ENCODE data around the gene KLHL29. TPM values are rescaled to one million over a fixed set of nuclear protein-coding genes. Genes with fewer than 3 reads are reported as not detected.
A peak's percentile ranks its signal among the peaks of the same experiment; 100 is the strongest.

The KLHL29 gene
- total RNA-seq, 2 experiments from 2014 or later = 0.88 to 0.99 TPM

DNA sequence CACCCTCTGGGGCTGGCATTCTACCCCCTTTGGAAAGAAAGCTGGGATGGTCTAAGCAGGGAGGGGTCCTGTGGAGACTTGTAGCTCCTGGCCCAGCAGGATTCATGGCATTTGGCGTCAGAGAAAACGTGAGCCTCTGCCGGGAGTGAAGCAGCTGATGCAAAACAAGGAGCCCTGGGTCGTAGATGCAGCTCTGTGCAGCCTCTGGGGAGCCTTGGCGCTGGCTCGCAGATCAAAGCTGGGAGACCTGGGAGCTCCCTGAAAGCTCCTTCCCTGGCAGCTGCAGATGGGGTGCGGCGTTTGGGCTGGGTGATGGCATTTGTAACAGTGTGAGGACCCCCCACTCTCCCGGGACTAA, 148.3 kb downstream of the KLHL29 start:
- H3K27ac Mint-ChIP-seq = no peak overlapping the region

DNA sequence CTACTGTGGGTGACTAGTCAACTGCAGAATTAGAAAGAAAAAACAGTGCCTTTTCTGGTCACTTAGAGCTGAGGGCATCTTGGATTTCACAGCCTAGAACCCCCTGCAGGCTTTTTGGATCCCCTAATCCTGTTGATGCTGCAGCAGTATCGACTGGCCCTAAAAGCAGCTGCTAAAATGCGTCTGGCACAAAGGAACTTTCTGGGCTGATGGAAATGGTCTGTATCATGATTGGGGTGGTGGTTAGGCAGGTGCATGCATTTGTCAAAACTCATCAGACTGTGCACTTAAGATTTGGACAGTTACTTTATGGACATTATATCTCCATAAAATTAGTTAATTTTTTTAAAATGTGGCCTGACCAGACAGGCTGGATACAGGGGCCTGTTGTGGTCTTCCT, 149.8 kb downstream of the KLHL29 start:
- ChIA-PET POLR2A (no interaction called here), CTCF (no interaction called here)
- H3K9me3 Mint-ChIP-seq = no peaks in the 10 kb centered on the region
- no peak for DNase-seq
- no peaks in the 10 kb centered on the region for H3K36me3 Mint-ChIP-seq
- H3K4me3 Mint-ChIP-seq = no peak overlapping the region
- peaks cover 30% of the 10 kb centered on the region for H3K4me1 Mint-ChIP-seq (ENCODE audit: low read depth)
- no peaks in the 10 kb centered on the region for H3K27me3 Mint-ChIP-seq
- no peak overlapping the region for H3K27ac Mint-ChIP-seq
- intact Hi-C loops (cut with micrococcal nuclease) = no loop called here

More for the DNA sequence above, 148.3 kb downstream of the KLHL29 start:
- no peak for DNase-seq
- Mint-ChIP-seq H3K4me1 (ENCODE audit: low read depth) (peaks cover 30% of the 10 kb centered on the region), H3K9me3 (no peaks in the 10 kb centered on the region), H3K4me3 (peak overlapping the region; percentile 76), H3K36me3 (no peaks in the 10 kb centered on the region), H3K27me3 (no peaks in the 10 kb centered on the region)
- ChIA-PET POLR2A (no interaction called here), CTCF (interaction anchor here (1.1 kb wide), 1 partner anchor 551 kb away, joined by 3 read pairs; the partner anchor contains the start of gene TP53I3)
- intact Hi-C loops (cut with micrococcal nuclease) = no loop called here

DNA sequence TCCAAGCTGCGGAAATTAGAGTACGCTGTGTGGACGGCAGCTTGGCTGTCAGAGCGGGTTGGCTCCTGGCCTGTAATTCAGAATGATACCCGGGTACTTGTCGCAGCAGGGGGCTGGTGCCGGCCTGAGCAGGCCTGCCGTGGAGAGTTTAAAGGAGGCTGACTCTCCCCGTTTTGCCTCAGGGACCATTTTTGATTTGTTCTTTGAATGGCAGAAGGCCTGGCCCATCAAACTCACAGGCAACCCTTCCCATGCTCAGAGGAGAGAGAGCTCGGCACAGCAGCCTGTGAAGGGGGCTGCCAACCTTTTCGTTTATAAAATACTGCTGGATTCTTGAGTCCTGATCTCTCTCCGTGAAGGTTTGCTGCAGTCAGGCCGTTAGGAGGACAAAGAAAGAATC, 151.3 kb downstream of the KLHL29 start:
- CTCF ChIA-PET = no interaction called here
- H3K27ac Mint-ChIP-seq = no peak overlapping the region
- H3K4me1 Mint-ChIP-seq (ENCODE audit: low read depth) = peaks cover 29% of the 10 kb centered on the region
- intact Hi-C loops (cut with micrococcal nuclease) = no loop called here
- POLR2A ChIA-PET = no interaction called here
- no peak overlapping the region for H3K4me3 Mint-ChIP-seq
- H3K36me3 Mint-ChIP-seq = no peaks in the 10 kb centered on the region
- no peak for DNase-seq
- H3K27me3 Mint-ChIP-seq = no peaks in the 10 kb centered on the region
- no peaks in the 10 kb centered on the region for H3K9me3 Mint-ChIP-seq

DNA sequence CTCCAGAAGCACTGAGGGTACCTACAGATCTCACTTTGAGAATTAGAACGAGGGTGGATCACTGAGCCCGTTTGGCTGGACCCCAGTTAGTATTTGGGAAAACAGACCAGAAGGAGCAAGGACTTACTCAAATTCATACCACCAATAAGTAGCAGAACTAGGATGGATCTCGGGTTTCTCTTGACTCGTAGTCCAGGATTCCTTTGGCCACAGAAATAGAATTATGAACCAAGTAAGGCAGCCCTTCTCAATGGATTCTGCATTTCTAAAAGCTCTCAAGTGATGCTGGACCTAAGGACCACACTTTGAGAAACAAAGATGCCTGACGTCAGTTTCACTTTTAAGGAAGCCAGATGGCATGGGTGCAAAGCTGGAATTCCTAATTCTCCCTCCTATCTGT, 153.0 kb downstream of the KLHL29 start:
- POLR2A ChIA-PET = no interaction called here
- no peak overlapping the region for H3K27ac Mint-ChIP-seq
- H3K36me3 Mint-ChIP-seq = no peaks in the 10 kb centered on the region
- no peak for DNase-seq
- no peaks in the 10 kb centered on the region for H3K9me3 Mint-ChIP-seq
- CTCF ChIA-PET = no interaction called here
- H3K4me1 Mint-ChIP-seq (ENCODE audit: low read depth) = peaks cover 14% of the 10 kb centered on the region
- intact Hi-C loops (cut with micrococcal nuclease) = no loop called here
- no peak overlapping the region for H3K4me3 Mint-ChIP-seq
- no peaks in the 10 kb centered on the region for H3K27me3 Mint-ChIP-seq

DNA sequence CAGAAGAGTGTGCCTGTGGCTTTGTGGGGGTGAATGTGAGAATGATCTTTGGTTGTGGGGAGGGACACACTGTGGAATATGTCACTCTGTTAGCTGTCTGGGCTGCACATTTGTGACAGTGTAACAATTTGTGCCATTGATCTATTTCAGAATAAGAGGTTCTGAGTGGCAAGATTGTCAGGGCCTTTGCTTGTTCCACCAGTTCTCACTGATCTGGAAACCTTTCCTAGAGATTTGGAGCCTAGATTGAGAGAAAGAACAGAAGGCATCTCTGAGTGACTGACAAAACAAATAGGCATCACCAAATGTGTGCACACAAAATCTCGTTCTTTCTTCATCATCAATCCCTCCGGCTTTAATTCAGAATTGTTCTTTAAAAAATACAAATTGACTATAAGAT, 153.6 kb downstream of the KLHL29 start:
- no peak overlapping the region for H3K27ac Mint-ChIP-seq
- H3K36me3 Mint-ChIP-seq = no peaks in the 10 kb centered on the region
- no peaks in the 10 kb centered on the region for H3K9me3 Mint-ChIP-seq
- peaks cover 8% of the 10 kb centered on the region for H3K4me1 Mint-ChIP-seq (ENCODE audit: low read depth)
- ChIA-PET CTCF (no interaction called here), POLR2A (no interaction called here)
- H3K4me3 Mint-ChIP-seq = no peak overlapping the region
- no peaks in the 10 kb centered on the region for H3K27me3 Mint-ChIP-seq
- DNase-seq = no peak
- intact Hi-C loops (cut with micrococcal nuclease) = no loop called here

DNA sequence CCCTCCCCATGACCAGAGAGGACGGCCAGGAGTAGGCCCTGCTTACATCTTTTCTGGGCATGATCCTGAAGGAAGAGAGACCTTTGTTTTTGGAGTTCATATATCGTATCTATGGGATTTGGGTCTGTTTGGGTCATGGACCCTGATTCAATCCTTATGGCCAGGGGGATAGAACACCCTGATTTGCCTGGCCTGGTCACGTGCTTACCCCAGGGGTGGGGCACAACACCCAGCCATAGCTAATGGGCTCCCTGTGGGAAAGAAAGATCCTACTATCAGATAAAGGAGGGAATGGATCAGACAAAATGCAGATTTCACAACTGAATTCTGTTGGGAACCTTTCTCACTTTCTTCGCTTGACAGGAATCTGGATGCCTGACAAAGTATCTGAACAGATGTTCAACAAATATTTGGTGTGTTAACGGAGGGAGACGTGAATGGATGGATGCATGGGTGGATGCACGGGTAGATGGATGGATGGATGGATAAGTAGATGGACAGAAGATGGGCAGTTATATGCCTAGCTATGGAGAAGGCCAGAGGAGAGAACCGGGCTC, 155.9 kb downstream of the KLHL29 start:
- H3K9me3 Mint-ChIP-seq = no peaks in the 10 kb centered on the region
- no peaks in the 10 kb centered on the region for H3K27me3 Mint-ChIP-seq
- H3K4me3 Mint-ChIP-seq = no peak overlapping the region
- H3K36me3 Mint-ChIP-seq = no peaks in the 10 kb centered on the region
- H3K27ac Mint-ChIP-seq = no peak overlapping the region
- ChIA-PET POLR2A (no interaction called here), CTCF (no interaction called here)
- no peak for DNase-seq
- no peaks in the 10 kb centered on the region for H3K4me1 Mint-ChIP-seq (ENCODE audit: low read depth)
- intact Hi-C loops (cut with micrococcal nuclease) = no loop called here

DNA sequence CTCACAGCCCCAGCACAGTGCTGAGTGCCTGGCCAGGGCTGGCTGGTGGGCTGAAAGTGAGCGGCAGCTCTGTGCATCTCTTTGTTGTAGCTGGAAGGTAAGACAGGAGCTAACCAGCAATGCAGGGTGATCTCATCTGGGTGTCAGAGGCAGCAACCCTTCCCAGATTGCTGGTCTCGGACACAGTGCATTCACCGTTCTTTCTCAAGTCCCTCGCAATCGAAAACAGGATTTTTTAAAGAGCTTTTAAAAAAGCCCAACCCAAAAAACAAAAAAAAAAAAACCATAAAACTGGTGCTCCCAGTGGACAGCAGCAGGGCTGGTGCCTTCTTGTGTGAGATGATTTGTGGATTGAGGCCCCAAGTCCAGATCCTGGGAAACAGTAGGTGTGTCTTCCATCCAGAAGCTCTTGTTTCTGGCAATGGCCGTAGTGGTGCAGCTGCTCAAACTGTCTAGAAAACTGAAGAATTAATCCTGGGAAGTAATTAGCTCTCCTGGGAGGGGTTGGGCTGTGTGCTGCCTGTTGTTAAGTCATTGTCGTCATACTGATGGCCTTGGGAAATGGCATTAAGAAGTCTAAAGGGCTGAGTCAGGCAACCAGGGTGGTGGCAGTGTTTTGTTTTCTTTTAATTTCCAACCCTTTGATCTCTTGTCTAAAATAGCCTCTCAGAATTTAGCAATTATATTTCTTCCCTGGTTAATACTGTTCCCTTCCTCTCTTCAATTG, 156.7 kb downstream of the KLHL29 start:
- Mint-ChIP-seq H3K9me3 (no peaks in the 10 kb centered on the region), H3K27me3 (no peaks in the 10 kb centered on the region), H3K36me3 (no peaks in the 10 kb centered on the region), H3K4me3 (no peak overlapping the region), H3K27ac (no peak overlapping the region), H3K4me1 (ENCODE audit: low read depth) (no peaks in the 10 kb centered on the region)
- CTCF ChIA-PET = no interaction called here
- intact Hi-C loops (cut with micrococcal nuclease) = no loop called here
- no peak for DNase-seq
- POLR2A ChIA-PET = no interaction called here

DNA sequence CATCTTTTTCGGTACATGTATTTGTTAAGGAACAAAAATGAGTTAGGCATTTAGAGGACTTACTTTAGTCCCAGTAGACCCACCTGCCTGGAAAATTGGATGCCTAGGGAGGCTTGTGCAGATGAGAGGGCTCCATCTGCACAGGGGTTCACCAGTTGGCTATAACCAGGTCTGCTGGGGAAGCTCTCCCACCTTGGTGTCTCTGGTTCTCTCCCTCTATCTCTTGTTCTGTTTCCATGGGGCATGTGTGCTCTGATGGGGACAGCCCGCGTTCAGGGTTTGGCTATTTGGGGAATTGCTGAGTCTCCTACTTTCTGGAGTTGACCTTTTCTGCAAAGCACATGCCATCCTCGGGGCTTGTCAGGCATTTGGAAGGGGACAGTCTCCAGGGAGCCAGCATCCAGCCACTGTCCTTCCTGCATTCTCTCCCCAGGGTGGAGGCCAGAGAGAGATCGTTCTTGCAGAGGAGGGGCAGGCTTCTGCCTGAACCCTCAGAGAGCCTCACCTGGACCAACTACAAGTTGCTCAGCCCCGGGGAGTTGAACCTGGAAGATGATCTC, 157.3 kb downstream of the KLHL29 start:
- ChIA-PET POLR2A (no interaction called here), CTCF (no interaction called here)
- Mint-ChIP-seq H3K27me3 (no peaks in the 10 kb centered on the region), H3K27ac (no peak overlapping the region), H3K9me3 (no peaks in the 10 kb centered on the region), H3K4me1 (ENCODE audit: low read depth) (no peaks in the 10 kb centered on the region), H3K4me3 (no peak overlapping the region), H3K36me3 (no peaks in the 10 kb centered on the region)
- intact Hi-C loops (cut with micrococcal nuclease) = no loop called here
- DNase-seq = no peak

DNA sequence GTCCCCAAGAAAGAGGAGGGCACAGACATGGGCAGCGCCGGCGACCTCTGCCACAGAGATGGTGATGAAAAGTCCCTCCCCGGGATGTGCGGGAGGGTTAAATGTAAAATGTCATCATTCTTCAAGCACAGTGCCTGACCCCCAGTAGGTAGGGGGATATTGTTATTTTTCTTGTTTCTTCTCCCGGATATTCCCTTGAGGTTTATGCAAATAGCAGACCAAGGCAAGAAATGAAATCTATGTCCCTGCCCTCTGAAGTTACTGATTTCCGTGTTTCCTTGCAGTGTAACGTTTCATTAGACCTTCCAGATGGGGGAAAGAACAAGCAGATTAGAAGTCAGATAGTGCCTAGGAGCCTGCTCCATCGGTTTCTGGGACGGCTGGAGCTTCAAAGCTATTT, 158.3 kb downstream of the KLHL29 start:
- Mint-ChIP-seq H3K36me3 (no peaks in the 10 kb centered on the region), H3K4me1 (ENCODE audit: low read depth) (no peaks in the 10 kb centered on the region), H3K9me3 (no peaks in the 10 kb centered on the region), H3K27me3 (no peaks in the 10 kb centered on the region), H3K27ac (no peak overlapping the region), H3K4me3 (no peak overlapping the region)
- DNase-seq = no peak
- ChIA-PET CTCF (no interaction called here), POLR2A (interaction anchor here (0.6 kb wide), 1 partner anchor 109 kb away, joined by 3 read pairs; no protein-coding TSS in a partner anchor)
- intact Hi-C loops (cut with micrococcal nuclease) = no loop called here

DNA sequence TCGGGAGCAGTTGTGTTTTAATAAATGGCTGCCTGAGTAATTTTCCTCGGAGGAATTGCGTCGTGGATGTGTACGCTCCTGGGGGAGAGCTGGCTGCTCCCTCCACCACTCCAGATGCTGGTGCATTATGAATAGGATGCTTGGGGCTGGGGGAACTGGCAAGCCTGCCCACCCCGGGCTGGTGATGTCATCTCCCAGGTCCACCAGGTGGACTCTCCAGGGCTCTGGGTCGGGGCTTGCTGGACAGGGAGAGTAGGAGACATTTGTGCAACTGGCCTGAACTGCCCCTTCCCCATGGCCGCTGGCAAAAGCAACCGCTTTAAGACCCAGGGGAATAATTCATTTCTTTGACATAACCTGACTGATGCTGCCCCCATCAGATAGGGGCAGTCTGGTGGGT, 158.7 kb downstream of the KLHL29 start:
- H3K27ac Mint-ChIP-seq = no peak overlapping the region
- no peak for DNase-seq
- CTCF ChIA-PET = no interaction called here
- POLR2A ChIA-PET = no interaction called here
- H3K36me3 Mint-ChIP-seq = no peaks in the 10 kb centered on the region
- no peaks in the 10 kb centered on the region for H3K4me1 Mint-ChIP-seq (ENCODE audit: low read depth)
- H3K9me3 Mint-ChIP-seq = no peaks in the 10 kb centered on the region
- H3K4me3 Mint-ChIP-seq = no peak overlapping the region
- intact Hi-C loops (cut with micrococcal nuclease) = no loop called here
- no peaks in the 10 kb centered on the region for H3K27me3 Mint-ChIP-seq

DNA sequence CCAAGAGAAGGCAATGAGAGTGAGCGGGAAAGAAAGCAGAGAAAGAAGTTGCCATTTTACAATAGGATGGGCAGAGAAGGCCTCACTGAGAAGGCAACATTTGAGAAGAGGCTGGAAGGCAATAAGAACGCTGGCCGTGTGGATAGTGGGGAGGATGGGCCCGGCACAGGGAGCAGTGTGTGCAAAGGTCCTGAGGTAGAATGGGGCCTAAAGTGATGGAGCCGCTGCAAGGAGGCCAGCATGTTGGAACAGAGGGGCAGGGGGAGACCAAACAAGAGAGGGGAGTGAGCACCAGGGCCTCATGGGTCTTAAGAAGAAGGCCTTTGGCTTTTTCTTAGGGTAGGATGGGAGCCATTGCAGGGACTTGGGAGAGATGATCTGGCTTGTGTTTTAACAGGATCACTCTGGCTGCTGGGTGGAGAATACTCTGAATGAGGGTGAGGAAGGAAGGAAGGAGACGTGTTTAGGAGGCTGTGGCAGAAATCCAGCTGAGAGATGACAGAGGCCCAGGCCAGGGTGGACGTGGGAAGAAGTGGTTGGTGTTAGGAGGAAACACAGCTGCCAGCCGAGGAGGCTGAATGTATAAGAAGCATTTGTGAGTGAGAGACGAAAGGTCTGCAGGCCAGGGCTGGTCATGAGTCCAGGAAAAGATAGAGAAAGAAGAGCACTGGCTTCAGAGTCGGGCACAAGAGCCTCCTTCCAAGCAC, 159.8 kb downstream of the KLHL29 start:
- Mint-ChIP-seq H3K9me3 (no peaks in the 10 kb centered on the region), H3K4me1 (ENCODE audit: low read depth) (no peaks in the 10 kb centered on the region)

DNA sequence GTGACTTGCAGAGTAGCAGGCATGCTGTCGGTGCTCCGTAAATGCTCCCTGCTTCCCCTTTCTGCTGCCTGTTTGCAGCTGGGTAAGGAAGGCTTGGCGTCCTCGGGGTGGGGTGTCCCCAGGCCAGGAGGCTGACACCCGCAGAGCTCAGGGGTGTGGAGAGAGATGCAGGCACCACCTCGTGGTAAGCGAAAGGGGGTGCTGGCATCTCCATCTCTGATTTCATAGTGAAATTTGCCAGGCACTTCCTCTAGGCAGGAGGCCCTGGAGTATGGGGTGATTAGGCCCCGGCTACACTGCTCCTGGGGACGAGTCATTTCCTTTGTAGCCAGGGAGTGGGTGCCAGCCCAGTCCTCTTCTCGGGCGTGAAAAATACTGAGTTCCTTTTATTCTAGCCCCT, 160.4 kb downstream of the KLHL29 start:
- CTCF ChIA-PET = no interaction called here
- H3K9me3 Mint-ChIP-seq = no peaks in the 10 kb centered on the region
- POLR2A ChIA-PET = no interaction called here

More for the DNA sequence above, 159.8 kb downstream of the KLHL29 start:
- no peak for DNase-seq
- no peaks in the 10 kb centered on the region for H3K27me3 Mint-ChIP-seq
- ChIA-PET CTCF (no interaction called here), POLR2A (no interaction called here)
- H3K36me3 Mint-ChIP-seq = no peaks in the 10 kb centered on the region
- H3K4me3 Mint-ChIP-seq = no peak overlapping the region
- H3K27ac Mint-ChIP-seq = no peak overlapping the region
- intact Hi-C loops (cut with micrococcal nuclease) = no loop called here

DNA sequence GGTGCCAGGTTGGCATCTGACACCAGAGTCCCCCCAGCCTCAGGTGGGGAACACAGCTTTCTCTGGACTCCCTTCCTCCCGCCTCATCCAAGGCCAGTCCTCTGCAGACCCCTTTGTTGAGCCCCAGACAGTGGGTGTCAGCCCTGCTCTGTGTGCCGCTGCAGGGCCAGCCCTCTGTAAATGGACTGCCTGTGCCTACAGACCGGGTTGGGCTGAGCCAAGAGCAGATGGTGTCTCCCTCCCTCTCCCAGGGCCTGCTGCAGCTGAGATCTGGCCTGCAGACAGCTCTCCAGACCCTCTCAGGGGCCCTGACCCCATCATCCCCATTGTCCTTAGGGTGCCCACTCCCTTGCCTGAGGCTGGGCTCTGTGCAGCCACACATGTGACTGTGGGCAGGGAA, 160.8 kb downstream of the KLHL29 start:
- ChIA-PET POLR2A (no interaction called here), CTCF (no interaction called here)

More for the DNA sequence above, 160.4 kb downstream of the KLHL29 start:
- H3K36me3 Mint-ChIP-seq = no peaks in the 10 kb centered on the region
- no peaks in the 10 kb centered on the region for H3K4me1 Mint-ChIP-seq (ENCODE audit: low read depth)
- H3K4me3 Mint-ChIP-seq = no peak overlapping the region
- intact Hi-C loops (cut with micrococcal nuclease) = no loop called here
- DNase-seq = no peak
- no peaks in the 10 kb centered on the region for H3K27me3 Mint-ChIP-seq
- no peak overlapping the region for H3K27ac Mint-ChIP-seq

More for the DNA sequence above, 160.8 kb downstream of the KLHL29 start:
- no peaks in the 10 kb centered on the region for H3K9me3 Mint-ChIP-seq
- intact Hi-C loops (cut with micrococcal nuclease) = no loop called here
- no peak overlapping the region for H3K27ac Mint-ChIP-seq
- no peaks in the 10 kb centered on the region for H3K36me3 Mint-ChIP-seq
- no peaks in the 10 kb centered on the region for H3K27me3 Mint-ChIP-seq
- no peak overlapping the region for H3K4me3 Mint-ChIP-seq
- no peaks in the 10 kb centered on the region for H3K4me1 Mint-ChIP-seq (ENCODE audit: low read depth)
- no peak for DNase-seq

Measured in activated CD4-positive, alpha-beta memory T cell treated with anti-CD3 and anti-CD28 coated beads for 36 hours (primary cell).